ENCODE data around the gene INSRR.
A peak's percentile ranks its signal among the peaks of the same experiment; 100 is the strongest.

INSRR gene

GRCh38 chr1:156893048-156893953 lies 34.4 kb upstream of the INSRR start, which contains the start of gene PEAR1:
Gene PEAR1 (plus strand): TSS chr1:156893718. CDS start chr1:156903927, 10,209 bp downstream.
- peak; percentile 88 for DNase-seq

GRCh38 chr1:156892190-156893047 lies 33.5 kb upstream of the INSRR start:
- peak; percentile 95 for DNase-seq

- peak; percentile 86 for DNase-seq
Measured at GRCh38 chr1:156889802-156890580, 31.1 kb upstream of the INSRR start.

GRCh38 chr1:156887734-156888133 lies 28.8 kb upstream of the INSRR start:
- no peak for DNase-seq

GRCh38 chr1:156887317-156887716 lies 28.4 kb upstream of the INSRR start:
- no peak for DNase-seq

GRCh38 chr1:156886583-156887281 lies 27.8 kb upstream of the INSRR start:
- no peak for DNase-seq

- DNase-seq = no peak
Measured at GRCh38 chr1:156885880-156886355, 27.0 kb upstream of the INSRR start.

- DNase-seq = no peak
Measured at GRCh38 chr1:156885314-156885713, 26.4 kb upstream of the INSRR start.

GRCh38 chr1:156884560-156885184 lies 25.8 kb upstream of the INSRR start:
- no peak for DNase-seq

- no peak for DNase-seq
Measured at GRCh38 chr1:156883919-156884318, 25.0 kb upstream of the INSRR start.

- no peak for DNase-seq
Measured at GRCh38 chr1:156882543-156882942, 23.6 kb upstream of the INSRR start.

- no peak for DNase-seq
Measured at GRCh38 chr1:156881663-156882062, 22.7 kb upstream of the INSRR start.

GRCh38 chr1:156881101-156881500 lies 22.2 kb upstream of the INSRR start:
- no peak for DNase-seq

- no peak for DNase-seq
Measured at GRCh38 chr1:156880473-156880872, 21.6 kb upstream of the INSRR start.

GRCh38 chr1:156879876-156880275 lies 21.0 kb upstream of the INSRR start:
- DNase-seq = no peak

- DNase-seq = no peak
Measured at GRCh38 chr1:156877433-156878170, 18.7 kb upstream of the INSRR start.

GRCh38 chr1:156876281-156876680 lies 17.4 kb upstream of the INSRR start:
- DNase-seq = no peak

GRCh38 chr1:156875341-156875615 lies 16.4 kb upstream of the INSRR start:
- no peak for DNase-seq

GRCh38 chr1:156874572-156875340 lies 15.8 kb upstream of the INSRR start:
- no peak for DNase-seq

- no peak for DNase-seq
Measured at GRCh38 chr1:156874142-156874541, 15.2 kb upstream of the INSRR start.
